ENCODE measurements around the gene RETREG3. TPM values are rescaled to one million over a fixed set of nuclear protein-coding genes. Genes with fewer than 3 reads are reported as not detected.
"Not testable (repeated sequence)": the region's sequence is repeated elsewhere in the genome, so short reads cannot be mapped to it uniquely, and the experiment has no call there.

RETREG3 gene
- total RNA-seq, 6 donors from 2014 or later = 47.1 to 89.7 (median 59.9) TPM

DNA sequence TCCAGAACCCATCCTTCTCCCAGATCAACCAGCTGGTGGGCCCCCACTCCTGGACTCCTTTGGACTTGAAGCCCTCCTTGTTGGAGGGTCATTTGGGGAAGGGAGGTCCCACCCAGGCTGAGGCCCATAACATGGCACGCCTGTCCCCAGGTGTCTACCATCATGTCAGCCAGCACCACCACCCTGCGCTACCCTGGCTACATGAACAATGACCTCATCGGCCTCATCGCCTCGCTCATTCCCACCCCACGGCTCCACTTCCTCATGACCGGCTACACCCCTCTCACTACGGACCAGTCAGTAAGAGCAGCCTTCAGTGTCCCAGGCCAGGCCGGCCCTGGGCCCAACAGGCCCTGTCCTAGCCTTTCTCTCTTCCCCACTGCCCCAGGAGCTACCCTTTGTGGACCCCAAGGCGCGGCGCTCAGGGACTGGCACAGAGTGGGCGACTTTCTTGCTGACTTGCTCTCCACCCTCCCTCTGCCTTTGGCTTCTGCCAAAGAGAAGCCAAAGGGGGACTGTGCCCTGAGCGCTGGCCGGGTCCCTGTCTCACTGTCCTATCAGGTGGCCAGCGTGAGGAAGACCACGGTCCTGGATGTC lies 4.6 kb upstream of the RETREG3 start:
- no peak overlapping the region for H3K27ac ChIP-seq
- WGBS, 2 donors = 98% methylated on average over 13 to 17 of the region's 17 CpGs
- no peak overlapping the region for H3K4me3 ChIP-seq
- ATAC-seq (ENCODE audit: low FRiP score in 2 of 2) (no peak), DNase-seq (no peak)
- peaks cover 10 to 17% (median 16%) of the 10 kb centered on the region in 4 donors for H3K4me1 ChIP-seq
- H3K27me3 ChIP-seq = no peaks in the 10 kb centered on the region
- H3K36me3 ChIP-seq = peaks cover 10 to 45% (median 36%) of the 10 kb centered on the region in 4 donors
- H3K9me3 ChIP-seq = no peaks in the 10 kb centered on the region
- TF ChIP-seq EP300 (IDR thresholded peaks at IDR 0.05) (no peak), POLR2AphosphoS5 (IDR thresholded peaks at IDR 0.05) (no peak), POLR2A (IDR thresholded peaks at IDR 0.05) (no peak)
- TF ChIP-seq, protein P1, sequence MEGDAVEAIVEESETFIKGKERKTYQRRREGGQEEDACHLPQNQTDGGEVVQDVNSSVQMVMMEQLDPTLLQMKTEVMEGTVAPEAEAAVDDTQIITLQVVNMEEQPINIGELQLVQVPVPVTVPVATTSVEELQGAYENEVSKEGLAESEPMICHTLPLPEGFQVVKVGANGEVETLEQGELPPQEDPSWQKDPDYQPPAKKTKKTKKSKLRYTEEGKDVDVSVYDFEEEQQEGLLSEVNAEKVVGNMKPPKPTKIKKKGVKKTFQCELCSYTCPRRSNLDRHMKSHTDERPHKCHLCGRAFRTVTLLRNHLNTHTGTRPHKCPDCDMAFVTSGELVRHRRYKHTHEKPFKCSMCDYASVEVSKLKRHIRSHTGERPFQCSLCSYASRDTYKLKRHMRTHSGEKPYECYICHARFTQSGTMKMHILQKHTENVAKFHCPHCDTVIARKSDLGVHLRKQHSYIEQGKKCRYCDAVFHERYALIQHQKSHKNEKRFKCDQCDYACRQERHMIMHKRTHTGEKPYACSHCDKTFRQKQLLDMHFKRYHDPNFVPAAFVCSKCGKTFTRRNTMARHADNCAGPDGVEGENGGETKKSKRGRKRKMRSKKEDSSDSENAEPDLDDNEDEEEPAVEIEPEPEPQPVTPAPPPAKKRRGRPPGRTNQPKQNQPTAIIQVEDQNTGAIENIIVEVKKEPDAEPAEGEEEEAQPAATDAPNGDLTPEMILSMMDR (IDR thresholded peaks at IDR 0.05) = no peak

DNA sequence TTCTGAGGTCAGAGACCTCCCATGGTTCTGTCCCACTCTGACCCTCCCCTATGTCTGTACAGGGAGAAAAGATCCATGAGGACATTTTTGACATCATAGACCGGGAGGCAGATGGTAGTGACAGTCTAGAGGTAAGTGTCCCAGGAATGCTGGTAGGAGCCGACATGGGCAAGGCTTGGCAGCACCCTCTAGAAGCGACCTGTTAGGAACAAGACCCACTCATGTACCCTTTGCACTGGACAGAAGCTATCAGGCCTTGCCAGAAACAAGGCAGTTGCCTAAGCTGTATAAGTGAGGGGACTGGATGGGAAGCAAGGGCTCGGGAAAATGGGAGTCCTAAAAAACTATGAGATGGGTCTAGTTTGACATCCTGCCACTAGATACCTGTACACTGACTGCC lies 2.8 kb upstream of the RETREG3 start:
- Histone ChIP-seq H3K4me3 (no peak overlapping the region), H3K27ac (no peak overlapping the region), H3K36me3 (peaks cover 10 to 45% (median 36%) of the 10 kb centered on the region in 4 donors), H3K4me1 (peaks cover 21 to 24% (median 23%) of the 10 kb centered on the region in 4 donors), H3K9me3 (no peaks in the 10 kb centered on the region), H3K27me3 (no peaks in the 10 kb centered on the region)
- ATAC-seq (ENCODE audit: low FRiP score in 2 of 2) (no peak), DNase-seq (no peak)
- TF ChIP-seq POLR2A (IDR thresholded peaks at IDR 0.05) (no peak), EP300 (IDR thresholded peaks at IDR 0.05) (no peak), POLR2AphosphoS5 (IDR thresholded peaks at IDR 0.05) (no peak)
- TF ChIP-seq, protein P1 (IDR thresholded peaks at IDR 0.05) = no peak
- WGBS, 2 donors = 91 to 98% methylated on average over 4 of the region's 4 CpGs

DNA sequence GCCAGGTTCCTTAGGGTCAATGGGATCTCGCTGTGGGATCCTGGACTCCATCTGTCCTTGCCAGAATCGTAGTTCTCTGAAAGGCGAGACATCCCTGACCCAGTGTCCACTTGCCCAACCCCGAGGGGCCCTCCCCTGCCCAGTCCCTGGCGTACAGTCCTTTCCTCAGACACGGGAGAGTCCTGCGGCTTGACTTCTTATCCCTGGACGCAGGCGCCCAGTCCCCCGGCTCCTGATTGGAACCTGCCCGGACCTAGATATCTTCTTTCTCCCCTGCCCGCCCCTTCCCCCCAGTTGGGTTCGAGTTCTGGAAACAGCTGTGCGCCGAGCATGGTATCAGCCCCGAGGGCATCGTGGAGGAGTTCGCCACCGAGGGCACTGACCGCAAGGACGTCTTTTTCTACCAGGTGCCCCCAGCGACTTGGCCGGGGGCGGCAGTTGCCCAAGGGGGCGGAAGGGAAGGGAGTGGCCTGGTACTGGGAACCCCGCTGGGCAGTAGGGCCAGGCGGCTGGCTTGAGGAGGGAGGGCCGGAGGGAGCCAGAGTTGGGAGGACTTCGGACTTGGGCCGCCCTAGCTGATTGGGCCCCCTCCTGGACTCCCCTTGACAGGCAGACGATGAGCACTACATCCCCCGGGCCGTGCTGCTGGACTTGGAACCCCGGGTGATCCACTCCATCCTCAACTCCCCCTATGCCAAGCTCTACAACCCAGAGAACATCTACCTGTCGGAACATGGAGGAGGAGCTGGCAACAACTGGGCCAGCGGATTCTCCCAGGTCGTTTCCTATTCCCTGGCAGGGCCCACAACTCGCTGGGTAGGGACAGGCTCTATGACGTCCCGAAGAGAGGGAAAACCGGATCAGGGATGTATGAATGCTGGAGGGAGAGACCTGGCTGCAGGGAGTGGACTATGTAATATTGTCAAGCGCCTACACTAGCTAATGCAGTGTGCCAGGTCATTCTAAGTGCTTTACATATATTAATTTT lies 934 bp upstream of the RETREG3 start:
- Histone ChIP-seq H3K4me3 (peak overlapping the region; percentile 51 to 95 (median 77)), H3K27ac (peak overlapping the region; percentile 79 to 94 (median 82)), H3K36me3 (peaks cover 7 to 35% (median 30%) of the 10 kb centered on the region in 4 donors), H3K4me1 (peaks cover 37 to 43% (median 41%) of the 10 kb centered on the region in 4 donors)
- peak in 1 of 2 donors; percentile 86 for DNase-seq
- not testable (repeated sequence) for H3K9me3 ChIP-seq, H3K27me3 ChIP-seq
- TF ChIP-seq POLR2A (IDR thresholded peaks at IDR 0.05) = peak in 1 of 4 donors; percentile 4
- ATAC-seq (ENCODE audit: low FRiP score in 2 of 2) = peak; percentile 13 to 44
- 13 to 39% methylated on average over 7 to 29 of the region's 42 CpGs for WGBS, 2 donors

DNA sequence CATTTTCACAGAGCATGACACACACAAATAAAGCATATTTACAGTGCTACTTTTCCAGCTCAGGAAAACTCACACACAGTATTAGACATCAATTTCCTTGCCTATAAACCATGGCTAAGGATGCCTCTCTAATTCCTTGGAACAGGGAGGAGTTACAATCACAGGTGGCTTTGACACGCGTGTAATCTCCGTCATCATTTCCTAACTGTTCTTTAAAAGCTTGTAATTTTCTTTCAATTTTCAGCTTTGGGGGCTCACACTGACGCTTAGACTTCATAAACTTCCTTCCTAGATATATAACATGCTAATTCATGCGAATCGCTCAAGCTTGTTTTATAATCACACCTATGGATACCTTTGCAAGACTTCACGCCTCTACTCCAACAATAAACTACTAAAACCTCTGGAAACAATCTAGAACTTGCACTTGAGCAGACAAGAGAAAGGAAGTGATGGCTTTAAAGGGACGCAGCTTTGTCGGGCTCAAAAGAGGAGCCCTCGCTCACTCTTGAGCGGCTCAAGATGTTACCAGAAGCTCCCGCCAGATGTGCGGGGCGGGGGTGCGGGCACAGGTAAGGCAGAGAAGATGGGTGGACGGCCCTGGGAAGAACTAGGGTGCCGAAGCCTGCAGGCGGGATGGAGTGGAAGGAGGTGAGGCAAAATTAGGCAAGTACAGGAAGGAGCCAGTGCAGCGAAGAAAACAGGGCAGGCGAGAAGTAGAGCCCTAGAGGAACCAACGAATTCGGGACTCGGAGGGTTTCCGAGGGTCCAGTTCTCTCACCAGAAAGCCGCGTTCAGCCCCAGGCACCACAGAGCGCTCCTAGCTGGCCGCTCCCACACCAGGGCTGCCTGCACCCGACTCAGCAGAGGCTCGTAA lies 631 bp downstream of the RETREG3 start:
- peaks cover 4 to 20% (median 14%) of the 10 kb centered on the region in 4 donors for H3K36me3 ChIP-seq
- peak overlapping the region; percentile 86 to 97 (median 94) for H3K27ac ChIP-seq
- TF ChIP-seq POLR2AphosphoS5 (IDR thresholded peaks at IDR 0.05) (no peak), EP300 (IDR thresholded peaks at IDR 0.05) (no peak), POLR2A (IDR thresholded peaks at IDR 0.05) (no peak)
- TF ChIP-seq, protein P1 (IDR thresholded peaks at IDR 0.05) = no peak
- H3K27me3 ChIP-seq = no peaks in the 10 kb centered on the region
- H3K9me3 ChIP-seq = no peaks in the 10 kb centered on the region
- DNase-seq = peak in 1 of 2 donors; percentile 22
- H3K4me3 ChIP-seq = peak overlapping the region; percentile 60 to 96 (median 94)
- peak; percentile 77 to 84 for ATAC-seq (ENCODE audit: low FRiP score in 2 of 2)
- WGBS, 2 donors = 0 to 1% methylated on average over 24 to 27 of the region's 30 CpGs
- peaks cover 41 to 49% (median 45%) of the 10 kb centered on the region in 4 donors for H3K4me1 ChIP-seq

All from upper lobe of left lung (tissue), 6 donors.